Activated naive CD4-positive, alpha-beta T cell treated with anti-CD3 and anti-CD28 coated beads, Interleukin-2, amount 10 ng/mL, durations not matched to agents 5 hours and 36 hours (primary cell): ENCODE measurements around the gene CA5A. TPM values are rescaled to one million over a fixed set of nuclear protein-coding genes. Genes with fewer than 3 reads are reported as not detected.

Experiments
- total RNA-seq, 2 experiments: library from RNA; stranded (reverse); gene quantifications; one replicate each; pipeline ENCODE4 v1.2.3, GENCODE V29; 2021

Gene CA5A
- total RNA-seq = not detected

DNA sequence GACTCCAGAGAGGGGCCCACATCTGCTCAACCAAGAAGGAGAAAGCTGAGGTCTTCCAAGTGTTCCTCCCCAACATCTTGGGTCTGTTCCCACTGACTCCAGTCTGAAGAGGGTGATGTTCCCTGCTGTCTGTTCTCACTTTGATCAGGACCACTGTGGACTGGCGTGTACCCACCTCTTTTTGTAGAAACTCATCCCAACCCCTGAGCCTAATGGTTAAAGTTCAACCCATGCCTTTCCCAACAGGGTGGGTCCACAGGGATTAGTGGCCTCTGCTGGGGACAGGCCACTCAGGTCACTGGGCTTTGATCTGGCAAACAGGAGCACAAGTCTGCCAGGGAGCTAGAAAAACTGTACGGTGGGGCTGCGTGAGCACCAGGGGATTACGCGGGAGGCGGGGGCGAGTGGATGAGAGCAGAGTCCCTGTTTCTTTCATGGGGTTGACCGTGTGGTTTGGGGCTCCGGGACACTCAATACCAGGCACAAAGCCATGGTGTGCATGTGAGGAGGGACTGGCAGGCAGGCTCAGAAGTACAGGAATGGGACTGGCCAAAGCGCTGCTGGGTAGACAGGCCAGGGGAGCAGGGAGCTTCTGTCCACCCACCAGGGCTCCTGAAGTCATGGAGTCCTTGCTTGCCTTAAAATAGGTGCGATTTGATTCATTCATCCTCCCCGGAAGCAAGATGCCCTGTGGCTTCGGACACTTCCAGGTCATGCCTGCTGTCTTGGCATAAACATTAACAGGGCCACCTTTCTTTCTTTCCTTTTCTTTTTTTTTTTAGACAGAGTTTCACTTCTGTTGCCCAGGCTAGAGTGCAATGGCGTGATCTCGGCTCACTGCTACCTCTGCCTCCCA is at the start of gene CA5A:
CA5A (minus strand) TSS at position 155 of the 856 bp plus-strand sequence; CDS start at position 76, 79 bp downstream.

GRCh38 chr16:87950765-87951551 is 14.6 kb upstream of the CA5A start, which contains the start of gene BANP:
TSS of gene BANP (plus strand) at chr16:87951434. CDS start at chr16:87975116, 23,682 bp downstream.

GRCh38 chr16:87869061-87869878 is 67.1 kb downstream of the CA5A start, which contains the start of gene SLC7A5:
TSS of gene SLC7A5 (minus strand) at chr16:87869507. CDS start at chr16:87869422, 85 bp downstream.

Other genes with a start within 250 kb of the CA5A start
- 10 to 100 TPM; 78.1 to 85.4 TPM for gene KLHDC4, start 170.5 kb downstream of the CA5A start, total RNA-seq
- gene SLC7A5, start 67.0 kb downstream of the CA5A start, total RNA-seq = 10 to 100 TPM; 68.3 to 69.1 TPM
- gene BANP, start 14.9 kb upstream of the CA5A start, total RNA-seq = 10 to 100 TPM; 34.5 to 37.7 TPM